Measurements from ENCODE around the gene DBX2.

DBX2 gene

GRCh38 chr12:45076417-45077026 lies 25.6 kb upstream of the DBX2 start:
- Histone ChIP-seq H3K4me2 (ENCODE audit: low read depth, low read length) (no peak overlapping the region), H3K9me3 (replicated peaks; ENCODE audit: insufficient read depth, low read length) (no peaks in the 10 kb centered on the region), H3K9ac (ENCODE audit: low read length) (no peak overlapping the region), H3K27me3 (replicated peaks; ENCODE audit: insufficient read depth, low read length) (no peaks in the 10 kb centered on the region), H3K4me3 (ENCODE audit: low read length) (no peak overlapping the region), H3F3A (ENCODE audit: insufficient read depth, low read length) (no peaks in the 10 kb centered on the region), H3K27ac (ENCODE audit: low read length) (no peak overlapping the region), H2AFZ (ENCODE audit: low read length) (no peak overlapping the region), H3K4me1 (ENCODE audit: low read length) (no peaks in the 10 kb centered on the region), H3K9me2 (replicated peaks; ENCODE audit: insufficient read depth, low read length) (no peaks in the 10 kb centered on the region), H3K36me3 (replicated peaks; ENCODE audit: insufficient read depth, low read length) (no peaks in the 10 kb centered on the region), H4K20me1 (ENCODE audit: insufficient read depth, low read length) (no peaks in the 10 kb centered on the region), H3K79me2 (ENCODE audit: low read length) (no peaks in the 10 kb centered on the region)
- no peak for DNase-seq
- TF ChIP-seq EZH2phosphoT487 (IDR thresholded peaks at IDR 0.05; ENCODE audit: low read length) (no peak), CTCF (IDR thresholded peaks at IDR 0.05; ENCODE audit: low read length) (no peak), EZH2 (optimal IDR thresholded peaks at IDR 0.05; ENCODE audit: low read depth, low read length) (no peak)

GRCh38 chr12:45075587-45076282 lies 24.8 kb upstream of the DBX2 start:
- no peak for DNase-seq
- no peak overlapping the region for H3K4me2 ChIP-seq (ENCODE audit: low read depth, low read length)
- H2AFZ ChIP-seq (ENCODE audit: low read length), result no peak overlapping the region
- H3K9me3 ChIP-seq (replicated peaks; ENCODE audit: insufficient read depth, low read length), result no peaks in the 10 kb centered on the region
- H3K27ac ChIP-seq (ENCODE audit: low read length), result no peak overlapping the region
- no peaks in the 10 kb centered on the region for H3K27me3 ChIP-seq (replicated peaks; ENCODE audit: insufficient read depth, low read length)
- H3K4me3 ChIP-seq (ENCODE audit: low read length), result no peak overlapping the region
- H3K9ac ChIP-seq (ENCODE audit: low read length), result no peak overlapping the region
- TF ChIP-seq CTCF (IDR thresholded peaks at IDR 0.05; ENCODE audit: low read length) (no peak), EZH2phosphoT487 (IDR thresholded peaks at IDR 0.05; ENCODE audit: low read length) (no peak), EZH2 (optimal IDR thresholded peaks at IDR 0.05; ENCODE audit: low read depth, low read length) (no peak)
- H3K9me2 ChIP-seq (replicated peaks; ENCODE audit: insufficient read depth, low read length), result no peaks in the 10 kb centered on the region
- no peaks in the 10 kb centered on the region for H4K20me1 ChIP-seq (ENCODE audit: insufficient read depth, low read length)
- H3K4me1 ChIP-seq (ENCODE audit: low read length), result no peaks in the 10 kb centered on the region
- no peaks in the 10 kb centered on the region for H3F3A ChIP-seq (ENCODE audit: insufficient read depth, low read length)
- H3K79me2 ChIP-seq (ENCODE audit: low read length), result no peaks in the 10 kb centered on the region
- no peaks in the 10 kb centered on the region for H3K36me3 ChIP-seq (replicated peaks; ENCODE audit: insufficient read depth, low read length)

DNA sequence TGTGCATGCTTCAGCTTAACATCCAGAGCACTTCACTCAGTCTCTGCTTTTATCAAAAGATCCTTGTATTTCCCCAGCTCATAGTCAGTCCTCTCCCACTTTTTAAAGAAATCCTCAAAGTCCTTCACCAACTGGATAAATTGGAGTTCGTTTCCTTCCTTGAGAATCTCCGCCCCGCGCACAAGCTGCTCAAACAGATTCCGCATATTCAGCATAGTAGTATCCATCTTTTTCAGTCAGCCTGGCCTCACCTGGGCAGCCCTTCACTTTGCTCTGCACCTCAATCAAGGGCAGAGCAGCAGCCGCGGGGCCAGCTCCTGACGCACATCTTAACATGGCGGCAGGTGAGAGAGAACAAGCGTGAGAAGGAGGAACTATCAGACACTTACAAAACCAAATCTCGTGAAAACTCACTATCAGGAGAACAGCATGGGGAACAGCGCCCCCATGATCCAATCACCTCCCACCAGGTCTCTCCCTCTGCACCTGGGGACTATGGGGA lies 14.3 kb upstream of the DBX2 start:
- Histone ChIP-seq H3K27me3 (replicated peaks; ENCODE audit: insufficient read depth, low read length) (no peaks in the 10 kb centered on the region), H3F3A (ENCODE audit: insufficient read depth, low read length) (no peaks in the 10 kb centered on the region), H3K4me3 (ENCODE audit: low read length) (no peak overlapping the region), H3K4me1 (ENCODE audit: low read length) (no peaks in the 10 kb centered on the region), H3K9ac (ENCODE audit: low read length) (no peak overlapping the region), H3K79me2 (ENCODE audit: low read length) (no peaks in the 10 kb centered on the region), H4K20me1 (ENCODE audit: insufficient read depth, low read length) (no peaks in the 10 kb centered on the region), H3K9me3 (replicated peaks; ENCODE audit: insufficient read depth, low read length) (no peaks in the 10 kb centered on the region), H2AFZ (ENCODE audit: low read length) (no peak overlapping the region), H3K4me2 (ENCODE audit: low read depth, low read length) (no peak overlapping the region), H3K9me2 (replicated peaks; ENCODE audit: insufficient read depth, low read length) (no peaks in the 10 kb centered on the region), H3K36me3 (replicated peaks; ENCODE audit: insufficient read depth, low read length) (no peaks in the 10 kb centered on the region), H3K27ac (ENCODE audit: low read length) (no peak overlapping the region)
- TF ChIP-seq CTCF (IDR thresholded peaks at IDR 0.05; ENCODE audit: low read length) (no peak), EZH2phosphoT487 (IDR thresholded peaks at IDR 0.05; ENCODE audit: low read length) (no peak), EZH2 (optimal IDR thresholded peaks at IDR 0.05; ENCODE audit: low read depth, low read length) (no peak)
- no peak for DNase-seq

Data from MM.1S (cell line).